ENCODE data around the gene SNX14.

SNX14 gene

DNA sequence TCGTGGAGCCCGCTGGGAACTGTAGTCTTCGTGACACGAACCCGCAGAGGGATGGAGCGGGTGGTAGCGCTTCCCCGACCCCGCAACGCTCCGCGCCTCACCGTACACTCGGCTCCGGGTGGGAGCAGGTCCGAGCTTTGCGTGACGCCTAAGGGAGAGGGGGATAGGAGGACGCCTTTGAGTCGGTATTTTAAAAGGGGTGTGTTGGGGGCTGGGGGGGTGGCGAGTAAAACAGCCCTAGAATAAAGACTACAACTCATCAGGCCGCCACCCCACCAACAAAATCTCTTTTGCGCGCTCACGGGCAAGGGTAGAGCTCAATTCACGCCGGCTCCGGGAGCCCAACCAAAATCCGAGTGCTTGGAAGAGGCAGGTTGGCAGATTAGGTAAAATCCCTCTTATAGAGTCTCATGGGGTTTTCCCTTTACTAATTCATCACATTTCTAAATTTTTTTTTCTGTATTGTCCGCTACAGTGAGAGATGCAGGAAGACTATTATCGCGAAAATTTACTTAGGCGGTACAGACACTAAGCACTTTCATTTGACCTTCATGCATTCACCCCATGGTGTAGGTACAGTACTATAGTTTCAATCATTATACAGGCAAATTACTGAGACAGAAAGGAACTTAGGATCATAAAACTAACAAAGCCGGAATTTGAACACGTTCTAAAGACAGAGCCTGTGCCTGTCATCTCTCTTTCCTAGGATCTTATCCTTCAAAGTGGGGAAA, 706 bp upstream of the SNX14 start:
- TF ChIP-seq POLR2AphosphoS5 (IDR thresholded peaks at IDR 0.05; ENCODE audit: low read depth, low read length) = no peak
- TF ChIP-seq TAF1 (IDR thresholded peaks at IDR 0.05; ENCODE audit: borderline replicate concordance, insufficient read depth, low read length) = no peak
- peak; percentile 55; the same call in 1 of the 2 replicates for TF ChIP-seq SIN3A (IDR thresholded peaks at IDR 0.05; ENCODE audit: borderline replicate concordance, insufficient read depth, low read length)
- TF ChIP-seq, protein P1, sequence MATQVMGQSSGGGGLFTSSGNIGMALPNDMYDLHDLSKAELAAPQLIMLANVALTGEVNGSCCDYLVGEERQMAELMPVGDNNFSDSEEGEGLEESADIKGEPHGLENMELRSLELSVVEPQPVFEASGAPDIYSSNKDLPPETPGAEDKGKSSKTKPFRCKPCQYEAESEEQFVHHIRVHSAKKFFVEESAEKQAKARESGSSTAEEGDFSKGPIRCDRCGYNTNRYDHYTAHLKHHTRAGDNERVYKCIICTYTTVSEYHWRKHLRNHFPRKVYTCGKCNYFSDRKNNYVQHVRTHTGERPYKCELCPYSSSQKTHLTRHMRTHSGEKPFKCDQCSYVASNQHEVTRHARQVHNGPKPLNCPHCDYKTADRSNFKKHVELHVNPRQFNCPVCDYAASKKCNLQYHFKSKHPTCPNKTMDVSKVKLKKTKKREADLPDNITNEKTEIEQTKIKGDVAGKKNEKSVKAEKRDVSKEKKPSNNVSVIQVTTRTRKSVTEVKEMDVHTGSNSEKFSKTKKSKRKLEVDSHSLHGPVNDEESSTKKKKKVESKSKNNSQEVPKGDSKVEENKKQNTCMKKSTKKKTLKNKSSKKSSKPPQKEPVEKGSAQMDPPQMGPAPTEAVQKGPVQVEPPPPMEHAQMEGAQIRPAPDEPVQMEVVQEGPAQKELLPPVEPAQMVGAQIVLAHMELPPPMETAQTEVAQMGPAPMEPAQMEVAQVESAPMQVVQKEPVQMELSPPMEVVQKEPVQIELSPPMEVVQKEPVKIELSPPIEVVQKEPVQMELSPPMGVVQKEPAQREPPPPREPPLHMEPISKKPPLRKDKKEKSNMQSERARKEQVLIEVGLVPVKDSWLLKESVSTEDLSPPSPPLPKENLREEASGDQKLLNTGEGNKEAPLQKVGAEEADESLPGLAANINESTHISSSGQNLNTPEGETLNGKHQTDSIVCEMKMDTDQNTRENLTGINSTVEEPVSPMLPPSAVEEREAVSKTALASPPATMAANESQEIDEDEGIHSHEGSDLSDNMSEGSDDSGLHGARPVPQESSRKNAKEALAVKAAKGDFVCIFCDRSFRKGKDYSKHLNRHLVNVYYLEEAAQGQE (IDR thresholded peaks at IDR 0.05; ENCODE audit: insufficient read depth in 1 of 2, low read depth in 2 of 2, low read length in 2 of 2) = peak in 1 of 2 experiments; percentile 17; a peak in 1 of 4 replicates
- TF ChIP-seq FOXP2 (optimal IDR thresholded peaks at IDR 0.05; ENCODE audit: borderline replicate concordance, extremely low read depth, extremely low read length, insufficient read depth) = no peak

DNA sequence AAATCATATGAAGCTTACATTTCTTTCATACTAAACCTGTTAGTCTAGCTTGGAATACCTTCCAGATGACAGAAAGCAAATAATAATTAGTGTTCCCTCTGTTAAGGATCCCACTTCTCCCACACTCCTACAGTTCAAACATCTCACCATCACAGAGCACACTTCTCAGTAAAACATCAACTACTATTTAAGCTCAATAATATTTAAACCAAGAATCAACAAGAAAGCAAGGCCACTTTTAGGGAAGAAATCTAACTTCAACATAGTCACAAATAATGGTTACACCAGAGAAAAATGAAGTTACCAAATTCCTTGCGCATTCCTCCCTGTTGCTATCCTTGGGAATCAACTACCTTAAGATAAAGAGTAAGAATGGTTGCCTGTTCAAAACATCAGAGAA, 1.6 kb downstream of the SNX14 start:
- TF ChIP-seq TAF1 (IDR thresholded peaks at IDR 0.05; ENCODE audit: borderline replicate concordance, insufficient read depth, low read length) (no peak), FOXP2 (optimal IDR thresholded peaks at IDR 0.05; ENCODE audit: borderline replicate concordance, extremely low read depth, extremely low read length, insufficient read depth) (no peak), POLR2AphosphoS5 (IDR thresholded peaks at IDR 0.05; ENCODE audit: low read depth, low read length) (no peak), SIN3A (IDR thresholded peaks at IDR 0.05; ENCODE audit: borderline replicate concordance, insufficient read depth, low read length) (no peak)
- TF ChIP-seq, protein P1 (IDR thresholded peaks at IDR 0.05; ENCODE audit: insufficient read depth in 1 of 2, low read depth in 2 of 2, low read length in 2 of 2) = no peak

DNA sequence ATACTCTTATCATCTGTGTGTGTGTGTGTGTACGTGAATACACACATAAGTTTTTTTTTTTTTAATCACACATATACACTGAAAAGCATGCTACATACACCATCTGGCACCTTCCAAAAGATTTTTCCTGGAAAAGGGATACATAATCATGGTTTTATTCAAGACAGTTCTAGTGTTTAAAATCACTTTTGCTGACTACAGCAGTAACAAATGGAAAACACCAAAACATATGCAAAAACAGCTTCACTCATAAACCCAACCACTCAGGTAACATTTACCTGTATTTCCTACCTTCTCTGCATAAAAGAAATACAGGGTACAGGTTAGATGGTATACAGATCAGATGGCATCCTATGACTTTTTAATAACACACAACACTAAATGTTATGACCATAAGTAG, 2.5 kb downstream of the SNX14 start:
- TF ChIP-seq TAF1 (IDR thresholded peaks at IDR 0.05; ENCODE audit: borderline replicate concordance, insufficient read depth, low read length) = no peak
- no peak for TF ChIP-seq SIN3A (IDR thresholded peaks at IDR 0.05; ENCODE audit: borderline replicate concordance, insufficient read depth, low read length)
- no peak for TF ChIP-seq POLR2AphosphoS5 (IDR thresholded peaks at IDR 0.05; ENCODE audit: low read depth, low read length)
- TF ChIP-seq, protein P1 (IDR thresholded peaks at IDR 0.05; ENCODE audit: insufficient read depth in 1 of 2, low read depth in 2 of 2, low read length in 2 of 2) = no peak
- no peak for TF ChIP-seq FOXP2 (optimal IDR thresholded peaks at IDR 0.05; ENCODE audit: borderline replicate concordance, extremely low read depth, extremely low read length, insufficient read depth)

DNA sequence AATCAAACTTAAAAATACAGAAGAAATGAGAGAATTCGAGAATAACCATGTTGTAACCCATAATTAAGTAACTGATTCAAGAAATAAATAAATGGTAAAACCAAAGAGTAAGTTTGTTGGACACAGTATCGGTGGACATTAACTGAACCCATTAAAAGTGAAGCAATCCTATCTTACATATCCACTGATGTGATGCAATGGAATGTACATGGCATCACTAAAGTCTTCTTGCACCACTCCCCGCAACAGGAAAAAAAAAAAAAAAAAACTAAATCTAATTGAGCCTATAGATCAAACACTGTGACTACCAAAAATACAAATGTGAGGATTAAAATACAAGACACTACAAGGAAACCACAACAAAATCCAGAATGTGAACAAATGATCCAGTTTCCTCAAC, 7.9 kb downstream of the SNX14 start:
- TF ChIP-seq FOXP2 (optimal IDR thresholded peaks at IDR 0.05; ENCODE audit: borderline replicate concordance, extremely low read depth, extremely low read length, insufficient read depth) = no peak
- TF ChIP-seq SIN3A (IDR thresholded peaks at IDR 0.05; ENCODE audit: borderline replicate concordance, insufficient read depth, low read length) = no peak
- TF ChIP-seq POLR2AphosphoS5 (IDR thresholded peaks at IDR 0.05; ENCODE audit: low read depth, low read length) = no peak
- TF ChIP-seq, protein P1 (IDR thresholded peaks at IDR 0.05; ENCODE audit: insufficient read depth in 1 of 2, low read depth in 2 of 2, low read length in 2 of 2) = no peak
- TF ChIP-seq TAF1 (IDR thresholded peaks at IDR 0.05; ENCODE audit: borderline replicate concordance, insufficient read depth, low read length) = no peak

All from PFSK-1 (cell line).